Keratinocyte (primary cell): ENCODE measurements around the gene SOCS3.

Experiments
- CTCF ChIP-seq, 3 experiments: IDR thresholded peaks in 1 of 3; conservative IDR thresholded peaks in 1 of 3; optimal IDR thresholded peaks in 1 of 3; 2 replicates in 2 of 3; 3 replicates in 1 of 3; pipeline versions ENCODE3 to v1.5.1; 2011; ENCODE audit warnings: low read length in 3 of 3, mild to moderate bottlenecking in 3 of 3, moderate library complexity in 2 of 3, control low read depth in 1 of 3, inconsistent platforms in 1 of 3; ENCODE audit not compliant: insufficient read depth in 2 of 3; ENCODE audit errors: extremely low read depth in 1 of 3
- EZH2 ChIP-seq: IDR thresholded peaks from one replicate; pipeline ENCODE4 v1.6.1; 2012; ENCODE audit warnings: inconsistent platforms, mild to moderate bottlenecking, low read length, moderate library complexity

DNA sequence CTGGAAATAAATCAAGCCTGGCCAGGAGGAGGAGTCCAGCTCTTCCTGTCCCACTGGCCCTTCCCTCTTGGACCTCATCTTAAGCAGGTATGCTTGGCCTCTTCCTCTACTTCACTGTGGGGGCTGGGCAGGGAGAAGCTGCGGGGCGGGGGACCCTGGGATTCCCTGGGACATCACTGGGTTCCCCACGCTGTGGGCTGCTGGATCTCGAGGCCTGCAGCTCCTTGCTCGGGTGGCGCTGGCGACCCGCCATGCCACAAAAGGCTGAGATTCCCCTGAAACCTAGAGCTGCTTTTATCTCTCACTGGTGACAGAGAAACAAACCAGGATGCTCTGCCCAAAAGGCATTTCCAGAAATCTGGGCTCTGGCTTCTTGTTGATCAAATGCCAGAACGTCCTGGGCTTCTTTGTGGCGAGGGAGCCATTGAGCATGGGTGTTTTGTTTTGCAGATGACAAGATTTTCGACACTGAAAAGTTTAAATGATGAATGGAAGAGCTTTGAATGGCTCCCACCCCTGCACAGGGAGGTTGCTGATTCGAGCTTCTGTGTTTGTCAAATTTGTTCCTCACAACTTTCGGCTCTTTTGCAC, 10.0 kb upstream of the SOCS3 start:
- TF ChIP-seq CTCF (optimal IDR thresholded peaks at IDR 0.05 in 1 of 3, IDR thresholded peaks at IDR 0.05 in 1 of 3, conservative IDR thresholded peaks at IDR 0.05 in 1 of 3; ENCODE audit: extremely low read depth in 1 of 3, insufficient read depth in 2 of 3, low read length in 3 of 3) (no peak), EZH2 (no peak)
